ENCODE results near the gene YPEL2. TPM values are rescaled to one million over a fixed set of nuclear protein-coding genes. Genes with fewer than 3 reads are reported as not detected.
"Not testable (repeated sequence)": the region's sequence is repeated elsewhere in the genome, so short reads cannot be mapped to it uniquely, and the experiment has no call there.

YPEL2 gene, protein sequence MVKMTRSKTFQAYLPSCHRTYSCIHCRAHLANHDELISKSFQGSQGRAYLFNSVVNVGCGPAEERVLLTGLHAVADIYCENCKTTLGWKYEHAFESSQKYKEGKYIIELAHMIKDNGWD
- total RNA-seq, result 12.3 and 16.2 TPM in 2 replicates
- polyA plus RNA-seq (2012), result 11.3 TPM

DNA sequence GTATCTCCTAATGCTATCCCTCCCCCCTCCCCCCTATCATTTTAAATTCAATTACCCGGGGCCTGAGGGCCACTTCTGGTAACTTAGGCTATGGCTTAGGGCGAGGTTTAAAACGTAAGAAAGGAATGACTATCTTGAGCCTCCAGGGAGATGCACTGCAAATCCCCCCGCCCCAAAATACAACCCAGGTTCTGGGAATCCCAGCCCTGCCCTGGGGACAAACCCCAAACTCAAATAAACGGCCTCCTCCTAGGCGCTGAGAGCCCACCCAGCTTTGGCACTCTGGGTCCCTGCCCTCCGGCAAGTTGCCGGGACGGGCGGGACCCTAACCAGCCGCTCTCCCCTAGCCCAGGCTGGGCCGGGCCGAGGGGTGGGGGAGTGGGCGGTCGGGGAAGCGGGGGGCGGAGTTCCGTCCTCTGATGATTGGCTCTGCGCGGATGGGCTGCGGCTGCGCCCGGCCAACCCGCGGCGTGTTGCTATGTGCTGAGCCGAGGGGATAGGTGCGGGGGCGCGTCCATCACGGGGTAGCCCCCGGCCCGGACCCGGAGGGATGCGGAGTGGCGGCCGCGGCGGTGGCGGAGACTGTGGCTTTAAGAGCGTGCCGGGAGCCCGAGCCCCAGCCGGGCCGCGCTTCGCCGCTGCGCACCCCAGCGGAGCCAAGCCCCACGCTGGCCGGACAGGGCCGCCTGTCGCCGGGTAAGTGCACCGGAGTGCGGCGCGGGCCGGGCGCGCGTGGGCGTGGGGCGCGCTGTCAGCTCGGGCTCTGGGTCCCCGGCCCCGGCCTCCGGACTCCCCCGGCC is at the start of gene YPEL2:
Gene YPEL2 (plus strand): TSS at position 527 of the 800 bp plus-strand sequence. CDS start 21,755 bp downstream, outside the sequence.
- DNase-seq (ENCODE audit: low read depth), result peak; percentile 95

DNA sequence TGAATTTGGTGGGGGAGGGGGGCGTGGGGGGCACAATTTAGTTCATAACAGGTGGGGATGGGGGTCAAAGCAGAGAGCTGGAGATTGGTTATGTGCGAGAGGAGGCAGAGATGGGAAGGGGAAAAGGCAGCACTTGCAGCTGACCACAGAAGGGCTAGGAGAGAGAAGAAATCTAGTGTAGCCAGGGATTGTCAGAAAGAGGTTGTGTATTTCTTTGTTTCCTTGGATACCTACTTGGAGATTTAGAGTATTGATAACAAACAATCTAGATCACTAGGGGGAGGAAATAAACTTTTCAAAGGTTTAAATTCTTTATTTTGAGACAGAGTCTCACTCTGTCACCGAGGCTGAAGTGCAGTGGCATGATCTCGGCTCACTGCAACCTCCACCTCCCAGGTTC is 47.1 kb upstream of the YPEL2 start:
- DNase-seq (ENCODE audit: low read depth), result no peak

GRCh38 chr17:59287452-59287851 is 44.0 kb upstream of the YPEL2 start:
- DNase-seq (ENCODE audit: low read depth), result no peak

GRCh38 chr17:59287891-59288290 is 43.6 kb upstream of the YPEL2 start:
- DNase-seq (ENCODE audit: low read depth), result no peak

DNA sequence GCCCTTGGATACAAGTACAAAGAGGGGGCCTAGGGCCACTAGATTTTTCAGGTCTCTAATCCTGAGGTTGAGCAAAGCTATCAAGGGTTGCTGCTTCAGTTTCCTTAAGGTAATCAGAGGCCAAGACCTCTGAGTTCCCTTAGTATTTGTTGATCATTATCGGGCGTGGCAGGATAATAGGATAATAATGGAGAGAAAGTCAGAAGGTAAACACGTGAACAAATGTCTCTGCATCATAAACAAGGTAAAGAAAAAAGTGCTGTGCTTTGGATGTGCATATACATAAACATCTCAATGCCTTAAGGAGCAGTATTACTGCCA is 41.5 kb upstream of the YPEL2 start:
- DNase-seq (ENCODE audit: low read depth), result no peak

DNA sequence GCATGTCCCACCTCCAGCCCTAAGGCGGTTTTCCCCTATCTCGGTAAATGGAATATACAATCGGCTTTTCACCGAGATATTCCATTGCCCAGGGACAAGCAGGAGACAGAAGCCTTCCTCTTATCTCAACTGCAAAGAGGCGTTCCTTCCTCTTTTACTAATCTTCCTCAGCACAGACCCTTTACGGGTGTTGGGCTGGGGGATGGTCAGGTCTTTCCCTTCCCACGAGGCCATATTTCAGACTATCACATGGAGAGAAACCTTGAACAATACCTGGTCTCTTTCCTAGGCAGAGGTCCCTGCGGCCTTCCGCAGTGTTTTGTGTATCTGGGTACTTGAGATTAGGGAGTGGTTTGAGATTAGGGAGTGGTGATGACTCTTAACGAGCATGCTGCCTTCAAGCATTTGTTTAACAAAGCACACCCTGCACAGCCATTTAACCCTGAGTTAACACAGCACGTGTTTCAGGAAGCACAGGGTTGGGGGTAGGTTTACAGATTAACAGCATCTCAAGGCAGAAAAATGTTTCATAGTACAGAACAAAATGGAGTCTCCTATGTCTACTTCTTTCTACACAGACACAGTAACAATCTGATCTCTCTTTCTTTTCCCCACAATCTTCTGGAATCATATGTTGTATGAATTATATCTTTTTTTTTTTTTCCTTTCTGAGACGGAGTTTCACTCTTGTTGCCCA is 41.0 kb upstream of the YPEL2 start:
- DNase-seq (ENCODE audit: low read depth), result not testable (repeated sequence)

DNA sequence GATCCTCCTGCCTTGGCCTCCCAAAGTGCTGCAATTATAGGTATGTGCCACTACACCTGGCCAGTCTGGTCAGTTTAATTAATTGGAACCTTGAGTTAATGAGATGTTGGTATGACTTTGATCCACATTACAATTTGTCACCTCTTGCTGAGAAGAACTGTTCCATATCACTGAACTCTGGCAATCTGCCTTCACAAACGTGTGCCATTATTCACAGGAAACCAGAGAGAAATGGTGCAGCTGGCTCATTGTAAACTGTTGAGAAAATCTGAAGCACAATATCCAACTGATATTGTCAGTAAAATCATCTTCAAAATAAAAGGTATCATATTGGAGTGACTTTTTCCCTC is 39.3 kb upstream of the YPEL2 start:
- no peak for DNase-seq (ENCODE audit: low read depth)

- no peak for DNase-seq (ENCODE audit: low read depth)
Observed at GRCh38 chr17:59296190-59296589, 35.3 kb upstream of the YPEL2 start.

- DNase-seq (ENCODE audit: low read depth), result no peak
Observed at GRCh38 chr17:59298521-59298920, 32.9 kb upstream of the YPEL2 start.

- DNase-seq (ENCODE audit: low read depth), result no peak
Observed at GRCh38 chr17:59299400-59300092, 31.9 kb upstream of the YPEL2 start.

GRCh38 chr17:59300941-59301340 is 30.5 kb upstream of the YPEL2 start:
- DNase-seq (ENCODE audit: low read depth), result no peak

DNA sequence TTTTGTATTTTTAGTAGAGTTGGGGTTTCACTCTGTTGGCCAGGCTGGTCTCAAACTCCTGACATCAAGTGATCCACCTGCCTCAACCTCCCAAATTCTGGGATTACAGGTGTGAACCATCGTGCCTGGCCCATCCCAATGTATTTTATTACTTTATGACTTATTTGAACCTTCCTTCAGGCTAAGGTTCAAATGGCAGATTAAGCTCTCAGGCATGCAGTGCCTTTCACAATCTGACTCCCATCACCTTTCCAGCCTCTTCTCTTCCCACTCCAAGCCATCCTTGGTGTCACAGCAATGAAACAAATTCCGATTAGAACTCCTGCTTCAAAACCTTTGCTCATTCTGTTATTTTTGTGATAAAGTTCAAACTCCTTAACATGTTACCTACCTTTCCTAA is 26.6 kb upstream of the YPEL2 start:
- DNase-seq (ENCODE audit: low read depth), result no peak

GRCh38 chr17:59310263-59310920 is 21.1 kb upstream of the YPEL2 start:
- no peak for DNase-seq (ENCODE audit: low read depth)

GRCh38 chr17:59311051-59311468 is 20.4 kb upstream of the YPEL2 start:
- peak; percentile 73 for DNase-seq (ENCODE audit: low read depth)

- not testable (repeated sequence) for DNase-seq (ENCODE audit: low read depth)
Observed at GRCh38 chr17:59311521-59311920, 19.9 kb upstream of the YPEL2 start.

- no peak for DNase-seq (ENCODE audit: low read depth)
Observed at GRCh38 chr17:59315866-59316265, 15.6 kb upstream of the YPEL2 start.

- no peak for DNase-seq (ENCODE audit: low read depth)
Observed at GRCh38 chr17:59327121-59327980, 4.1 kb upstream of the YPEL2 start.

DNA sequence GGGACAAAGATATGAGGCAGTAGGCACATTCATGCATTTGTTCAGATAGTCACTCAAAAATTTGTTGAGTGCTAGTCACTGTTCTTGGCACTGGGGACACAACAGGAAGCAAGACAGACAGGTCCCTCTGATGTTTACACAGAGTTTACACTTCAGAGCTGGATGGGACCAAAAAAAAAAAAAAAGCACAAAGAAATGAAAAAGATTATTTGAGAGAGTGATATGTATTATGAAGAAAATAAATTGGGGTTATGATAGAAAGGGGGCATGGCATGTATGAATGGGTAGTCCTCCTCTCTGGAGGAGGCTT is 3.5 kb upstream of the YPEL2 start:
- no peak for DNase-seq (ENCODE audit: low read depth)

DNA sequence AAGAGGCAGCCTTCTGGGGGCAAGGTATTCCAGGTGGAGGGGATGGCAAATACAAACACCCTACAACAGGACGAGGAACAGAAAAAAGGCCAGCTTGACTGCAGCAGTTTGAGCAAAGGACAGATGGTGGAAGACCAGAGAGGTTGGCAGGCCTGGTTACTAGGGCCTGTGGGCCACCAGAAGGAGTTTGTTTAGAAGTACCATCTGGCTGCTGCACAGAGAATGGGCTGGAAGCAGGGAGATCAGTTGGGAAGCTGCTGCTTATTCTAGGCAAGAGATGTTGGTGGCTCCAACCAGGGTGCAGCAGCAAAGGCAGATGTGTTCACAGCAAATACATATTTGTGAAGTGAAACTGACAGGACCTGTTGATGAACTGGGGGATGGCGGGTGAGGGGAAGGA is 2.9 kb upstream of the YPEL2 start:
- DNase-seq (ENCODE audit: low read depth), result no peak

- peak; percentile 81 for DNase-seq (ENCODE audit: low read depth)
Observed at GRCh38 chr17:59329176-59330052, 2.0 kb upstream of the YPEL2 start.

Data from myocyte (in vitro differentiated cells).